ENCODE data around the gene PROX2.
A peak's percentile ranks its signal among the peaks of the same experiment; 100 is the strongest.

PROX2 gene

DNA sequence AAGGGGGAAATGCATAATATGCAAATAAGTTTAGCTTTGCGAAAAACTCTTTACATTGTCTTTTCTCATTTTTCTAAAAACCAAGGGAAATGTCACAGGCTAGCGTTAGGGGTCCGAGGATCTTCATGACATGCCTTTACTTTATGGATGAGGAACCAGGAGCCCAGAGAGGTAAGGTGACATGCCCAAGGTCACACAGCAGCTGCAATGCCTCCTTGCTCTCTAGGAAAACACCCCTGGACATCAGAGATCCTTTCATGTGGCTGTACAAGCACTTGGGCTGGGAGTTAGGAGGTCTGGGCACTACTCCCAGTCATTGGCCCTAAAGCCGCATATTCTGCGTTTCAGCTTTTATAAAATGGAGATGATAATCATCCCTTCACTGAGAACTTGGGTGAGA is 741 bp downstream of the PROX2 start:
- DNase-seq (ENCODE audit: low spot score): no peak

DNA sequence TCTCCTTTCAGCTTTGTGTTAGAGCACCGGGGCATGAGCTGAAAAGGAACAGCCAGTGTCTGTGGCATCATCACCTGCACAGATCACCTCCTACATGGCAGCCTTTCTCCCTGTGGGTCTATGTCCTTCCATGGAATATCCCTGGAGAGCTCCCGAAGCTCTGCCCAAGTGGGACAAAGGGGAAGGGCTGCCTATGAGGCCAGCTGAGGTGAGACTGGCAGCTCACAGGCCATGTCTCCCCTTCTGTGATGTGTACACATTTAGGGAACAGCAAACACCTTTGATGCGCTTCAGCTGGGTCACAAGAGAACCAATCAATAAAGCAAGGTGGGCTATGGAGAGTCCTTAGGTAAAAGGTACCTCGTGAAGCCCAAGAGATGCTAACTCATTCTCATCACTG is 4.1 kb downstream of the PROX2 start:
- no peak for DNase-seq (ENCODE audit: low spot score)

DNA sequence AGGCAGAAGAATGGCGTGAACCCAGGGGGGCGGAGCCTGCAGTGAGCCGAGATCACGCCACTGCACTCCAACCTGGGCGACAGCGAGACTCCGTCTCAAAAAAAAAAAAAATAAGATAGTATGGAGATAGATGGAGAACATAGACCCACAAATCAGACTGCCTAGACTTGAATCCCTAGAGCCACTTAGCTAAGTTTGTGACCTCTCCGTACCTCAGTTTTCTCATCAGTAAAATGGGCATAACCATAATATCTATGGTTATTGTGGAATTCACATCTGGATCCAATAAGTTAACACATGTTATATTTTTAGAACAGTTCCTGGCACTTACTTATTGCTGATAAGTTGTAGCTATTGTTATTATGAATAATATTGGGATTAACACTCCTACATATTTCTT is 7.2 kb downstream of the PROX2 start:
- DNase-seq (ENCODE audit: low spot score): no peak

DNA sequence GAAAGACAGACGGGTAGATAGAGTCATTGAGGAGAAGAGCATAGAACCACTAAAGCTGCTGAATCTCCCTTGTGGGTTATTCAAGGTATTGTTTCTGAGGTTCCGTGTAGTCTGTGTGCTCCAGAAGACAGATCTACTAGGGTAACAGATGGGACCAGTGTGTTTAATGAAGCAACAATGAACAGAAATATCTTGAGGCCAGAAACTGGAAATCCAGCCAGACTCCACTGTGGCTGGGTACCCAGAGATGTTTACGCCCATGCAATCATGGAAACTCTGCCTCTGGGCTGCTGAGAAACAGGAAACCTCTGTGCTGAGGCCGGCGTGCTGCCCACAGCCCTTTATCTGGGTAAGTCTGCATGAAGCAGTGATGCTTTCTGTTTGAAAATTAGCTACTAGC is 8.3 kb downstream of the PROX2 start:
- peak; percentile 43 for DNase-seq (ENCODE audit: low spot score)

DNA sequence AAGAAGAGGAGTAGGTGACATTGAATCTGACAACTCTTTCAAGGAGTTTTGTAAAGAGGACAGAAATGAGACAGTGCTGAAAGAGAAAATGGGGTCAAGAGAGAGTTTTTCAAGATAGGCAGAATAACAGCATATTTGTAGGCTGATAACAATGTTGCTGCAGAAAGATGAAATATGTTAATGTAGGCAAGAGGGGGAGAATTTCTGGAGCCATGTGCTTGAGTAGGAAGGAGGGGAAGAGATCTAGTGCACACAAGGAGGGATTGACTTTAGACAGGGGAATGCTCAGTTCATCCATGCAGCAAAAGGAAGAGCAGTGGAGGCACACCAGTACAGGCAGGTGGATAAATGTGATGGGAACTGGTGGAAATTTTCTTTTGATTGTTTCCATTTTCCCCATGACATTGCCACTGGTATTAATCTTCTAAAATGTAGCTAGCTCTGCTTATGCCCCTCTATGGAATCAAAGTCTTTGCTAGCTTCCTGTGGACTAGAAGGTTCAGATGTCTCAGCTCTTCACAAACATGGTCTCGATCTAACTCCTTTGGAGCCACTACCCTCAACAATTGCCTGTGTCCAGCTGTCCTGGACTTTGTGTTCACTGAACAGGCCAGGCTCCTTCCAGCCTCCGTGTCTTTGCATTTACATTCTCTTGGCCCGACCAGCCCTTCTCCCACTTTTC is 9.1 kb downstream of the PROX2 start:
- no peak for DNase-seq (ENCODE audit: low spot score)

DNA sequence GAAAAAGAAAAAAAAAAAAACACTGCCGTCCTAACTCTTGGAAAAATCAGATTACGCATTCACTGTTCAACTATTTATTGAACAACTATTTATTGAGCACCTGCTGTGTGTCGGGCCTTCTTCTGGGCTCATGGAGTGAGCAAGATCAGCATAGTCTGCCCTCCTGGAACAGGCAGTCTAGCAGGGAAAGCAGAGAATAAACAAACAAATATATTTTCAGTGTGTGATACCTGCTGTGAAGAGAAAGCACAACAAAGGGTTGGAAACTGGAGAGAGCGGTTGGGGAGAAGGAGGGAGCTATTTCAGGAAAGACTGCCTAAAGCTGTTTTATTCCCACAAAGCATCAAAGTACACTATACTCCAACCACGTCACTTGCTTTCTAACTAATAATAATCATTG is 10.8 kb downstream of the PROX2 start:
- DNase-seq (ENCODE audit: low spot score): no peak

DNA sequence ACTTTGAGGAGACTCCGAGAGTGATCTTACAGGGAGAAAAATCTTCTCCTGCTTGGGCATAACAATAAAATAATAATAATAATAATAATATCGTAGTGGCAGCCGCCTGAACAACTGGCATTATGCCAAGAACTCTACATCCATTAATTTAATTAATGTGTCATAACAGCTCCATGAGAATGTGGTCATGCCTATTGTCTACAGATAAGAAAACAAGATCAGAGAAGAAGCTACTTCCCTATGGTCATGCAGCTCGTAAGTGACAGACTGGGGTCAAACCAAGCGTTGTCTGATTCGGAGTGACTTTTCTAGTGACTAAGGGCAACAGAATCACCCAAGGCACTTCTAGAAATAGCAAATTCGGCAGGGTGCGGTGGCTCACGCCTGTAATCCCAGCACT is 11.7 kb downstream of the PROX2 start:
- DNase-seq (ENCODE audit: low spot score): no peak

DNA sequence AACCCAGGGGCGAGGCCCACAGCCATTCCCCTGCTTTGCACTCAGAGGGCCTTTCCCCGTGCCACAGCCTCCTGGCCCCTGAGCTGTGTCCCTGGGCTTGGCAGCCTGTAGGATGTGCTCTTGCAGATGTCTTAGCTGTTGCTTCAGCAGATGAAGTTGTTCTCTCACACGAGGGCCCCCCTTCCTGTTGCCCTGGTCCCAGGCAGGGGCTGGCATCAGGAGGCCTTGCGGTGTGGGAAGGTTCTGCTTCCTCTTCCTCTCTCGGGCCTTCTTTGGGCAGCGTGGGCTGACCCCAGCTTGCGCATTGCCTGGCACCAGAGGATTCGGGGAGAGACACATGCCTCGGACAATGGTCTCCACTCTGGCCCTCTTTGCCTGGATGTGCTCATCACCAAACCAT is 12.7 kb downstream of the PROX2 start:
- no peak for DNase-seq (ENCODE audit: low spot score)

DNA sequence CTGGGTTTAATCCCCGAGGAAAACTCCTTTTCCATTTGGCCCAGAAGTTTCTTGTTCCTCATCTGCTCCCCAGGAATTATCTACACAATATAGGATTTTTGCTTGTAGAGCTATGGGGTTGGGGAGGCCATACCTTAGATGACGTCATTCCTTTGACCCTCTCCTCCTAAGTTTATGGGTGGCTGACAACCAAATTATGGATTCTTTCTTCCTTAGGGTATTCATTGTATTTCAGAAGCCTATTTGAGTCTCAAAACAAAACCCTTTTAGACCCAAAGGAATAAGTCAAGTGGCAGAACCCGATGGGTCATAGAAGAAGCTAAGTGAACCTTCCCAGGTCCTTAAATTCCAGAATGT is 14.2 kb downstream of the PROX2 start:
- no peak for DNase-seq (ENCODE audit: low spot score)

DNA sequence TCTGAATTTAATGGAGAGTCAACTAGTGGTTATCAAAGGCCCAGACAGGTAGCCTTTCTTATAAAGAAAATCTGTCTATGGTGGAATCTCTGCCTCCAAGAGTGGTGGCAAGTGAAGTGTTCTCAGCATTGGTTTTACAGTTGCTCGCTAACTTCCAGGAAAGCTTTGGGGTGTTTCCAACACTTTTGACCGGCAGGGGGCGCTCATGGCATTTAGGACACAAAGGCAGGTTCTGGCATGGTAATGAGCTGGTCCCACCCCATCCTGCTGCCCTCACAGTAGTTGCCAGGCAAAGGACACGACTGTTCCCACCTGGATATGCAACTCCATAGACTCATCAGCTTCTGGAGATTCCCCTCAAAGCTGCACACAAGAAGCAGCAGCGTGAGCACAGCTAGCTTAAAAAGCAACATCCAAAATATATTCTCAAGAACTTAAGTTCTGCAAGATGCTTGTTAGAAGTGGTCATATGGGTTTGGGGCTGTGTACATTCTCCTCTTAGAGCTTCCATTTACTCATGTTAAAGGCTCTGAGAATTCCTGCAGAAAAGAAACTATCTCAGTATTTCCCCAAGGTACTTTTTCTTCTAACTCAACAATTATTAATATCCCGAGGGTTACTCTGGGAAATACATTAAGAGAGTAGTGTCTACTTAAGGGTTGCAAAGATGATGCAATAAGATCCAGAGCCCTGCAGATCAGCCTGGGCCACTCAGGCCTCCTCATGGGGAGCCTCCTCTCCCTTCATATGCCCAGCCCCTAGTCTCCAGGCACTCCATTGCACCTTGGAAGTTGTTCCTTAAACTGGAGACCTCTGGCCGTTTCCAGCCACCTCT is 14.8 kb downstream of the PROX2 start:
- DNase-seq (ENCODE audit: low spot score): peak; percentile 91

DNA sequence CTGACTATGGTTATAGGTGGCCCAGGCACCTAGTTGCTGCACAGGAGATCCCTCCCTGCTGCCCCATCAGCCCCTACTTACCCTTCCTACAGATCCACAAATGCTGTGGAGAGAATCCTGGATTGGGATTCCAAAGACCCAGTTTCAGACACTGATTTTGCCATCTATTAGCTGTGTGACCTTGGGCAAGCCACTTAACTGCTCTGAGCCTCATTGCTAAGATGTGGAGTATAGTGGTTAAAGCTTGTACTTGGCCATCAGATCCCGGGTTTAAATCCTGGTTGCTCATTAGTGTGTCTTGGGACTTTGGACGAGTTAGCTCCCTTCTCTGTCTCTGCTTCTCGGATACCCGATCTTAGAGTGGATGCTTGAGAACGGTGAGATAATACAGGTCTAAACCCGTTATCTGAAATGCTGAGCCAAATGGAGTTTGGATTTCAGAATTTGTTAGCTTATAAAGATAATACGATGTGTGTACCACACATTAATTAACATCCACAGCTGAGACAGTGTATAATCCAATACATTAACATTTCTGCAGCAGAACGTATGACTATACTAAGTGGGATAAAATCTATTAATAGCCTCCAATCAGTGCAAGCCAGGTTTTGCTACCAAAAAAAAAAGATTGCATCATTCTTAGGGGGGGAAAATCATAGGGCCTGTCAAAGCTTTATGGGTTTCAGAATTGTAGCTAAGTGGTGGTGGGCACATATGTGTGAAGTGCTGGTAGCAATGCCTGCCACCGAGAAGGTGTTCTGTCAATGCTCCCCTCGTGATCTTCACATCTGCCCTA is 16.0 kb downstream of the PROX2 start:
- DNase-seq (ENCODE audit: low spot score): no peak

DNA sequence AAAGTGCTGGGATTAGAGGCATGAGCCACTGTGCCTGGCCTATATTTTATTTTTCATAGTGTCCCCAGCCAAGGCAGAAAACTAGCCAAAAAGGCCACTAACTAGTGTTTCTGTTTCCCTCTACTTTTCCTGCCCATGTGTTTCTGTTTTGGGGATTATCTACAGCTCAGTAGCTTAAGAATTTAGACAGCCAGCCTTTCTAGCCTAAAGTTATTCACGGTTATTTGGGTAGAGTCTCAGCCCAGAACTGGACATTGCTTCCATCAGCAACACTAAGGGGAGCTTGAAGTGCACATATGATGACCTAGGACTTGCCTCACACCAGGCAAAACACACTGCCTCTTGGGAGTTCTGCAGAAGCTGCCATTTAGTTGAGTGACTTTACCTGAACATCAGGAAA is 17.9 kb downstream of the PROX2 start:
- no peak for DNase-seq (ENCODE audit: low spot score)

DNA sequence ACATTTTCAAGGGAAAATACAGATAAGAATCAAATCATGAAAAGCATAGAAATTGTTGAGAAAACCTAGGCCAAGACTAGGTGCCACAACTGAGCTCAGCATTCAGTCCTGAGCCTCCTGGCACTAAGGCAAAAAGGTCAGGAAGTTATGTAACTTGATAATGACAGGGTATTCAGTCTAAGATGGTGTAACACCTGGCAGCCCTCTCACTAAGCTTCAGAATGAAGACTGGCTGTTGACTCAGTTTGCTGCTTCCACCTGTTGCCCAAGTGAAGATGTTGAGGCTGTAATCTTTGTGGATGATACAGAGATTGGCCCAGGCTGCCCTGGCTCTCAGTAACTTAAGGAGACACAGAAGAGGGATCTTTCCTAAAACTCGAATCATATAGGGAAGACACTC is 19.6 kb downstream of the PROX2 start:
- no peak for DNase-seq (ENCODE audit: low spot score)

DNA sequence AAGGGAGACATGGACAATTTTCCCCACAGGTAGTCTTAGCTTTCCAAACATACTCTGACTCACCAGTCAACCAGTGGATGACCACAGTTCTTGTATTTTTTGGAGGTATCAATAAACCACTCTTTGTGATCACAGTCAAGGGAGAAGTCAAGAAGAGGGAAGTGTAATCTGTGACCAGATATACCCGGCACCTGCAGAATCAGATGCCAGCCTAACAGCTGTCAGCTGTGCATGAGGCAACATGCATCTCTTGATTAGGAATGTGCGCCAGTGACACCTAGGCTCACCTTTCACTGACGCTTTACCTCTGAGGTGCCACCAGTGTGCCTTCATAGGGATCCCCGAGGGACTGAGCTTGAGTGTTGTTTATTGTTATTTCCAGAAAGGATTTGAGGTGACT is 20.0 kb downstream of the PROX2 start:
- no peak for DNase-seq (ENCODE audit: low spot score)

DNA sequence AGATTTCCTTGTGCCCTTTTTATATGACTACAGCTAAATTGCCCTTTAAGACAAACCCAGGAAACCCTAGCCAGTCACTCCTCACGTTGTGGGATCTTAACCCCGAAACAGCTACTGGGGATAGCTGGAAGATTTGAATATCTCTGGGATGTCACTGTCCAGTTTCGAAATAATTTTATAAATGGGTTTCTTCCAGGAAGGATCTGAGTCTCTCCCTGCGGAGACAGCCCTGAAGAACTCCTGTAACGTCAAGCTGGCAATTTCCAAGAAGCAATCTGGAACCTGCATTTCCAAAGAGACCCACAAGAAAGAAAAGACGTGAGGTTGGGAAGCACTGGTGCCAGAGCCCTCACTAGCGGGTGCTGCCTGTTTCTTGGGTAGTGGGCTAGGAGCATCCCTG is 20.9 kb downstream of the PROX2 start:
- no peak for DNase-seq (ENCODE audit: low spot score)

DNA sequence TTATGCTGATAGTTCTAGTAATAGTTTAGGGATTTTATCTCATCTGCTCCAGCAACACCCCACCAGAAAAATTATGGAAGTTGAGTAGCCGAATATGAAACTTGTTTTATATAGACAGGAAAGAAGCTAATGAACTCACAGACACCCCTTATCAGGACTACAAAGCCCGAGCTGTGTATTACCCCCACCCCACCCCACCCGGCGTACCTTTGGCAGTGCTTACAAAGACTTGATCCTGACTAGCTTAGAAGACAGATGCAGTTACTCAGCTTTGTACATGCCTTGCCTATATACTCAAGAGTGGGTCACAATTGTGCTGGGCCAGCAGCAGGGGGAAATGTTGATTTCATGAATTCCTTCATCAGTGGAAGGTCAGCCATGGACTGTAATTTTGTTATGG is 22.4 kb downstream of the PROX2 start:
- no peak for DNase-seq (ENCODE audit: low spot score)

DNA sequence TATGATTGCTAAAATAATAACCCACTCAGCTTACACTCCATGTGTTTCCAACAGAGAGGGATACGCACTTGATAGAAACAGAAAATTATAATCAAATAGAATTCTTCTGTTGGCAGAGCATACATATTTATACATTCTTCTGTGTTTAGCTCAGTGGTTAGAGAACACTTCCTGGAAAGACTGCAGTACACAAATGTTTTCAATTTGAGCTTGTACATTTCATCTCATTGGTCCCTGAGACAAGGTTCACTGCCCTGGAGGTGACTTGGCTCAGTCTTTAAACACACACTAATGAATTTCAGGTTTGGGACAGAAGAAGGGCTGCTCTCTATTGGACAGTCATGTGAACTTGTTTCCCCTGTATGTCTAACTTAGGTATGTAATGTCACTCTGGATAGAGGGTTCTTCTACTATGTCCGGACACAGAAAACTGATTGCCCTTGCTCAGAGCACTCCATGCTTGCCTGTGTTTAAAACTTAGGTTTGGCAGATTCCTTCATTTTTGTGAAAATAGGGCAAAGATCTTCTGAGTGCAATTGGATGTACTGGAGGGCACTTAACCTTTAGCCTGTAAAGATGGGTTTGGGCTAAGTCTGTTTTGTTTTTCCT is 22.9 kb downstream of the PROX2 start:
- DNase-seq (ENCODE audit: low spot score): no peak

DNA sequence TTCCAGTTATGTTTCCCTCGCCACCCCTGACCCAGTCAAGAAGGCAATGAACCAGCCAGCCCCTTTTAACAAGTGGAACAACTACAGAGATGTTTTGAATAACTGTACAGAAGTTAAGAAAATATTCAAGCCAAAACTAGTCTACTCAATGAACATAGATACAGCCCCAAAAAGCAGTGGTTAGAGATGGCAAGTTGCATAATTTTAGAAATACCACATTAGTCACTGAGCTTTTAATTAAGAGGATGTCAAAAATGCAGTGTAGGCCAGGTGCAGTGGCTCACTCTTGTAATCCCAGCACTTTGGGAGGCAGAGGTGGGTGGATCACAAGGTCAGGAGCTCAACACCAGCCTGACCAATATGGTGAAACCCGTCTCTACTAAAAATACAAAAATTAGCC is 27.2 kb downstream of the PROX2 start:
- DNase-seq (ENCODE audit: low spot score): no peak

DNA sequence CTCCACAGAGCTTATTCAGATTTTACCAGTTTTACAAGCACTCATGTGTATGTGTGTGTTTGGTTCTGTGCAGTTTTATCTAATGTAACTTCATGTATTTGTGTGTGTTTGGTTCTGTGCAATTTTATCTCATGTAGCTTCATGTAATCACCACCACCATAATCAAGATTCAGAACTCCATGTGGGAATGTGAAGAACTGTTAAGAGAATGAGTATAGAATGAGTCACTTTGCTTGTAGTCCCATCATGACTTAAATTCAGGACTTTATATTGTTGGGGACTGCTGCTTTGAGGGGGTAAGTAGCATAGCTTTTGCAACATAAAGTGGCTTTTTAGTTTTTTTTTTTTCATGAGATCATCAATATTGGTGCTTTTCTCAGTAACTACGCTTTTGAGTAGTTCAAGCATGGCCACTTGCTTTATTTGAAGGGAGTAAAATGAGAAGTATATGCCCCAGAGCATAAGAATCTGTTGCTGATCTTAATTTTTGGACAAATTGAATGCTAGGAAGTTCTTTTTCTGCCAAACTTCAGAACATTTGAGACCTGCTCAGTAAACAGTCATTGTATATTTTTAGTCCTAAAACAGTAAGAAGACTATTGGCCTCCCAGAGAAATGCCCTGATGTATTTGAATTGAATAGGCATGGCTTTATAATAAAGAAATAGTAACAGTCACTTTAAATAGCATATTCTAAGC is 28.8 kb downstream of the PROX2 start:
- DNase-seq (ENCODE audit: low spot score): no peak

DNA sequence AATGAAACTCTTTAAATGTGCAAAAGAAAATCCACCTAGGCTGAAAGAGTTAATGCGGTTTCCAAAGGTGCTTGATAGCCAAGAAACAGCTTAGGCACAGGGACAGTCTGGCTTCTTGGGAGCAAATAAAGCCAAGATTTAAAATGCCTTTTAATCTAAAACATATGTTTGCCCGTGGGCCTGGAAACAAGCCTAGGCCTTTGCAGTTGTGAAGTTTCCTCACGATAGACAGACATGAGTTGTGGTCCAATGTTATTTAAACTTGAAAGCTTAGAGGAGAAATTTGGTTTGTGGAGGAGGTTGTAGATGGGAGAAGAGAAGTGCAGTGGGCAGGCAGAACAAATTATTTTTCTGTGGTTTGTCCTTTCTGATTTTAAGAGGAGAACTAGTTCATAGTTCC is 29.8 kb downstream of the PROX2 start:
- DNase-seq (ENCODE audit: low spot score): no peak

DNA sequence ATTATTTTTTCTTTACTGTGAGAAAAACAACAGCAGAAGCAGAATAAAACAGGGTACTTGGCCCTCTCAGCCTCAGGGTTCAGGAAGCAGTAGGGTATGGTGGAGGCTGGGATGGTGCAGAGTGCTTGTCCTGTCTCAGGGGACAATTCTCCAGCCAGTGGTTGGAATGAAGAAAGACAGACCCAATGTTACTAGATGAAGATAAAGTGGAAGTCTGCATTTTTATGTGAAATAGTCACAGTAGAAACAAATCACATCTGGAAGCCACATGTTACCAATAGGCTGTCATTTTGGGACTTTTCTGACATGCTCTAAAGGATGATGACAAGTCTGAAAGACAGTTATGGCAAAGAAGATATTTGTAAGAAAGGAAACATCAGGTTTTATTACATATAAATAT is 32.3 kb downstream of the PROX2 start:
- DNase-seq (ENCODE audit: low spot score): no peak
